Mesenchymal stem cell (in vitro differentiated cells and primary cell): ENCODE measurements around the gene BBX.

ENCODE experiments used
- DNase-seq: peaks from one replicate; pipeline ENCODE4 v3.0.0-alpha.2; 2013
- H2AFZ ChIP-seq: one replicate; pipeline ENCODE4 v1.6.1; 2013; ENCODE audit warnings: low read depth, mild to moderate bottlenecking, control low read depth, inconsistent platforms, low read length, moderate library complexity
- H2AK5ac ChIP-seq: 2 replicates; pipeline ENCODE4 v1.6.1; 2013; ENCODE audit warnings: low read length, moderate library complexity, mild to moderate bottlenecking, inconsistent platforms; ENCODE audit not compliant: severe bottlenecking
- H2BK120ac ChIP-seq: one replicate; pipeline ENCODE4 v1.6.1; 2013; ENCODE audit warnings: low read depth, mild to moderate bottlenecking, inconsistent platforms, low read length, moderate library complexity
- H2BK12ac ChIP-seq, 2 experiments: one replicate each; pipeline ENCODE4 v1.6.1; 2013; ENCODE audit warnings: inconsistent platforms in 2 of 2, low read length in 2 of 2, mild to moderate bottlenecking in 2 of 2, moderate library complexity in 2 of 2, control low read depth in 1 of 2
- H2BK15ac ChIP-seq: one replicate; pipeline ENCODE4 v1.6.1; 2013; ENCODE audit warnings: mild to moderate bottlenecking, low read depth, inconsistent platforms; ENCODE audit not compliant: poor library complexity, severe bottlenecking
- H2BK5ac ChIP-seq: 2 replicates; pipeline ENCODE4 v1.6.1; 2013; ENCODE audit warnings: low read depth, mild to moderate bottlenecking, low read length, control low read depth, inconsistent platforms; ENCODE audit not compliant: poor library complexity, severe bottlenecking
- H3K14ac ChIP-seq, 2 experiments: one replicate each; pipeline ENCODE4 v1.6.1; 2013; ENCODE audit warnings: inconsistent platforms in 2 of 2, low read length in 2 of 2, control low read depth in 1 of 2, mild to moderate bottlenecking in 1 of 2, moderate library complexity in 1 of 2
- H3K18ac ChIP-seq, 2 experiments: one replicate each; pipeline ENCODE4 v1.6.1; 2013; ENCODE audit warnings: inconsistent platforms in 2 of 2, low read length in 2 of 2, control low read depth in 1 of 2, low read depth in 1 of 2, mild to moderate bottlenecking in 1 of 2
- H3K23ac ChIP-seq, 2 experiments: one replicate each; pipeline ENCODE4 v1.6.1; 2013; ENCODE audit warnings: inconsistent platforms in 2 of 2, low read length in 2 of 2, mild to moderate bottlenecking in 2 of 2, moderate library complexity in 2 of 2, control low read depth in 1 of 2
- H3K27ac ChIP-seq: 2 replicates; pipeline ENCODE4 v1.5.1; 2013; ENCODE audit warnings: mild to moderate bottlenecking, moderate library complexity, low read length, control low read depth, inconsistent platforms; ENCODE audit not compliant: poor library complexity, severe bottlenecking
- H3K27me3 ChIP-seq, 2 experiments: 2 replicates each; pipeline versions ENCODE4 v1.6.1 to v1.7.0; 2013; ENCODE audit warnings: low read length in 2 of 2, mild to moderate bottlenecking in 2 of 2, moderate library complexity in 2 of 2, control low read depth in 1 of 2, inconsistent platforms in 1 of 2; ENCODE audit not compliant: control insufficient read depth in 1 of 2, insufficient read depth in 1 of 2
- H3K36me3 ChIP-seq, 2 experiments: 2 replicates each; pipeline versions ENCODE4 v1.6.1 to v1.7.0; 2013; ENCODE audit warnings: low read length in 2 of 2, control low read depth in 1 of 2, inconsistent platforms in 1 of 2, low read depth in 1 of 2, mild to moderate bottlenecking in 1 of 2; ENCODE audit not compliant: insufficient read depth in 2 of 2, control insufficient read depth in 1 of 2
- H3K4ac ChIP-seq, 2 experiments: one replicate each; pipeline ENCODE4 v1.6.1; 2013; ENCODE audit warnings: inconsistent platforms in 2 of 2, low read length in 2 of 2, mild to moderate bottlenecking in 2 of 2, moderate library complexity in 2 of 2, control low read depth in 1 of 2, low read depth in 1 of 2
- H3K4me1 ChIP-seq: 2 replicates; pipeline ENCODE4 v1.6.1; 2013; ENCODE audit warnings: low read depth, low read length, control low read depth; ENCODE audit not compliant: control insufficient read depth, insufficient read depth
- H3K4me2 ChIP-seq: 2 replicates; pipeline ENCODE4 v1.6.1; 2013; ENCODE audit warnings: low read length, mild to moderate bottlenecking, inconsistent platforms; ENCODE audit not compliant: poor library complexity, severe bottlenecking
- H3K4me3 ChIP-seq, 2 experiments: 2 replicates each; pipeline versions ENCODE4 v1.5.1 to v1.7.0; 2013; ENCODE audit warnings: low read length in 2 of 2, mild to moderate bottlenecking in 2 of 2, control low read depth in 1 of 2, low read depth in 1 of 2; ENCODE audit not compliant: insufficient read depth in 1 of 2
- H3K79me1 ChIP-seq: replicated peaks from 2 replicates; pipeline ENCODE4 v1.6.1; 2013; ENCODE audit warnings: mild to moderate bottlenecking, control low read depth, low read length, inconsistent platforms; ENCODE audit not compliant: poor library complexity, severe bottlenecking
- H3K9ac ChIP-seq: 2 replicates; pipeline ENCODE4 v1.7.0; 2013; ENCODE audit warnings: mild to moderate bottlenecking, low read length, moderate library complexity
- H3K9me3 ChIP-seq: 2 replicates; pipeline ENCODE4 v1.7.0; 2013; ENCODE audit warnings: mild to moderate bottlenecking, low read length; ENCODE audit not compliant: control insufficient read depth
- H4K8ac ChIP-seq: one replicate; pipeline ENCODE4 v1.6.1; 2013; ENCODE audit warnings: inconsistent platforms, mild to moderate bottlenecking, low read length, moderate library complexity
- H4K91ac ChIP-seq: one replicate; pipeline ENCODE4 v1.6.1; 2013; ENCODE audit warnings: mild to moderate bottlenecking, low read length, inconsistent platforms
- WGBS: methylation state at CpG from one replicate; pipeline ENCODE4 v1.1.7; 2013; ENCODE audit warnings: mixed read lengths; 5-methylcytosine and 5-hydroxymethylcytosine counted together

The BBX gene

DNA sequence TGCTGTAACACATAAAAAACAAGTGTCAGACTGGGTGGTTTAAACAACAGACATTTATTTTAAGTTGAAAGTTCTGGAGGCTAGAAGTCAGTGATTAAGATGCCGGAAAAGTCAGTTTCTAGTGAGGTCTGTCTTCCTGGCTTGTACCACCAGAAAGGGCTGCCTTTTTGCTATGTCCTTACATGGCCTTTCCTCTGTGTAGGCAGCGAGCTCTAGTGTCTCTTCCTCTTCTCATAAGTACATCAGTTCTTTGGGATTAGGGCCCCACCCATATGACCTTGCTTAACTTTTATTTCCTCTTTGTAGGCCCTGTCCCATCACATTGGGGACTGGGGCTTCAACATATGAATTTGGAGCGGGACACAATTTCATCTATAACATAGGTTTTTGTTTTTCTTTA lies 128.0 kb downstream of the BBX start:
- H3K36me3 ChIP-seq, result peaks cover 0 to 11% of the 10 kb centered on the region in 2 experiments
- no peaks in the 10 kb centered on the region for H3K9me3 ChIP-seq
- H3K14ac ChIP-seq, result no peak overlapping the region
- peaks cover 12% of the 10 kb centered on the region for H3K79me1 ChIP-seq
- no peak overlapping the region for H2BK12ac ChIP-seq
- no peak overlapping the region for H3K27ac ChIP-seq
- H4K91ac ChIP-seq, result no peak overlapping the region
- H3K9ac ChIP-seq, result no peak overlapping the region
- no peak overlapping the region for H3K4me2 ChIP-seq
- H2BK120ac ChIP-seq, result no peak overlapping the region
- no peaks in the 10 kb centered on the region for H3K27me3 ChIP-seq
- H2AFZ ChIP-seq, result no peak overlapping the region
- H3K4ac ChIP-seq, result no peak overlapping the region
- H3K23ac ChIP-seq, result no peak overlapping the region
- H2BK15ac ChIP-seq, result no peak overlapping the region
- H3K4me3 ChIP-seq, result no peak overlapping the region
- H3K18ac ChIP-seq, result no peak overlapping the region
- H2AK5ac ChIP-seq, result no peak overlapping the region
- H3K4me1 ChIP-seq, result no peaks in the 10 kb centered on the region
- WGBS, result 87% methylated on average over 2 of the region's 3 CpGs
- H4K8ac ChIP-seq, result no peak overlapping the region
- DNase-seq, result no peak
- no peak overlapping the region for H2BK5ac ChIP-seq

GRCh38 chr3:107651782-107652181 lies 129.0 kb downstream of the BBX start:
- H2AFZ ChIP-seq, result no peak overlapping the region
- H3K18ac ChIP-seq, result no peak overlapping the region
- H3K9me3 ChIP-seq, result no peaks in the 10 kb centered on the region
- no peak overlapping the region for H3K9ac ChIP-seq
- no peak overlapping the region for H3K27ac ChIP-seq
- H2AK5ac ChIP-seq, result no peak overlapping the region
- H2BK120ac ChIP-seq, result no peak overlapping the region
- no peak overlapping the region for H3K4ac ChIP-seq
- no peaks in the 10 kb centered on the region for H3K4me1 ChIP-seq
- no peak overlapping the region for H4K8ac ChIP-seq
- H3K23ac ChIP-seq, result no peak overlapping the region
- H4K91ac ChIP-seq, result no peak overlapping the region
- H3K27me3 ChIP-seq, result no peaks in the 10 kb centered on the region
- H3K4me2 ChIP-seq, result no peak overlapping the region
- DNase-seq, result no peak
- no peak overlapping the region for H3K4me3 ChIP-seq
- H2BK5ac ChIP-seq, result no peak overlapping the region
- no peak overlapping the region for H3K14ac ChIP-seq
- H3K79me1 ChIP-seq, result peaks cover 14% of the 10 kb centered on the region
- H2BK12ac ChIP-seq, result no peak overlapping the region
- no peak overlapping the region for H2BK15ac ChIP-seq
- H3K36me3 ChIP-seq, result peaks cover 0 to 11% of the 10 kb centered on the region in 2 experiments

- no peak overlapping the region for H3K4ac ChIP-seq
- H3K23ac ChIP-seq, result no peak overlapping the region
- no peak for DNase-seq
- H2BK120ac ChIP-seq, result no peak overlapping the region
- no peak overlapping the region for H3K18ac ChIP-seq
- no peak overlapping the region for H4K91ac ChIP-seq
- H2BK12ac ChIP-seq, result no peak overlapping the region
- no peak overlapping the region for H3K14ac ChIP-seq
- no peak overlapping the region for H4K8ac ChIP-seq
- H2AK5ac ChIP-seq, result no peak overlapping the region
- H2BK15ac ChIP-seq, result no peak overlapping the region
- H3K9me3 ChIP-seq, result no peaks in the 10 kb centered on the region
- H3K27ac ChIP-seq, result no peak overlapping the region
- WGBS, result no CpG with 5 or more reads among the region's 1 CpG
- no peaks in the 10 kb centered on the region for H3K4me1 ChIP-seq
- H3K79me1 ChIP-seq, result peaks cover 11% of the 10 kb centered on the region
- no peaks in the 10 kb centered on the region for H3K36me3 ChIP-seq
- no peak overlapping the region for H3K4me3 ChIP-seq
- no peak overlapping the region for H2BK5ac ChIP-seq
- H3K4me2 ChIP-seq, result no peak overlapping the region
- H3K9ac ChIP-seq, result no peak overlapping the region
- no peaks in the 10 kb centered on the region for H3K27me3 ChIP-seq
- no peak overlapping the region for H2AFZ ChIP-seq
These were observed 131.5 kb downstream of the BBX start for GRCh38 chr3:107654218-107654617.

DNA sequence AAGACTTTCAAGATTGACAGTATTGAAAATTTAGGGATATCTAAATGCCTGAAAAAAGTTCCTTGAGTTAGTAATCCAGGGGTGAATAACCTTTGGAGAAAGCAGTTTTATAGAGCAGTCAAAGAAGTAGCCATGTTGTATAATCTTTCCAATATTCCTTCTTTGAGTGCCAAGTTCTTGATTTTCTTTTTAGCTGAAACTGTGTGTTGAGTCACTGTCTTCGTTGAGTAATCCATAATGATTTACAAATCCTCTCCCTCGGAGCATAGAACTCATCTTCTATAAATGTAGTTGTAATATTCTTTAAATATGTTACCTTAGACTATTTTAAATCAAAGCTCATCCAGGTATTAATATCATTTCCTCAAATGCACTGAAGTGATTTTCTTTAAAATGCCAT lies 135.2 kb downstream of the BBX start:
- Histone ChIP-seq H2BK5ac (no peak overlapping the region), H3K14ac (no peak overlapping the region), H2BK15ac (no peak overlapping the region), H3K27ac (peak overlapping the region; percentile 26), H3K4ac (no peak overlapping the region), H3K23ac (no peak overlapping the region), H2AK5ac (no peak overlapping the region), H3K36me3 (no peaks in the 10 kb centered on the region), H3K9me3 (no peaks in the 10 kb centered on the region), H2BK12ac (no peak overlapping the region), H3K18ac (no peak overlapping the region), H2AFZ (no peak overlapping the region), H3K27me3 (no peaks in the 10 kb centered on the region), H3K4me1 (no peaks in the 10 kb centered on the region), H3K79me1 (peaks cover 9% of the 10 kb centered on the region), H3K9ac (peak overlapping the region; percentile 12), H2BK120ac (no peak overlapping the region), H3K4me3 (no peak overlapping the region), H4K8ac (no peak overlapping the region), H3K4me2 (no peak overlapping the region), H4K91ac (no peak overlapping the region)
- WGBS, result no CpG with 5 or more reads among the region's 2 CpGs
- no peak for DNase-seq
